NCI-H187 (cell line): Measurements from ENCODE around the gene SEBOX.
"Not testable (repeated sequence)": the region's sequence is repeated elsewhere in the genome, so short reads cannot be mapped to it uniquely, and the experiment has no call there.

Experiments used
- DNase-seq, 2 experiments: peaks; one replicate each; lab custom pipeline; 2025; lab: John Stamatoyannopoulos, UW

The SEBOX gene

DNA sequence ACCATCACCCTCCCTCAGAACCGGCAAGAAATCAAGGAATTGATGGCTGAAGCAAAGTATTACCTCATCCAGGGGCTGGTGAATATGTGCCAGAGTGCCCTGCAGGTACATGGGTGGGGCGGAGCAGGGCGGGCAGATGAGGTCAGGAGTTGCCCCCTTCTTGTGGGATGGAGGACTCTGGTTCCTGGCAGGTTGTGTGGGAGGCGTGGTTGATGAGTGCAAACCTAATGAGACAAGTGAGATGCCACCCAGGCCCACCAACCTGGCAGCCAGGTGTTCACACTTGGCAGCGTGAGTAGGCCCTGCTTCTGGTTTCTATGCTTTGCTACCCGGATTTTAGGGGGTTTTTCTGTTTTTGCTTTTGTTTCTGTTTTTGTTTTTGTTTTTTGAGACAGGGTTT lies 24.6 kb downstream of the SEBOX start:
- no peak for DNase-seq

DNA sequence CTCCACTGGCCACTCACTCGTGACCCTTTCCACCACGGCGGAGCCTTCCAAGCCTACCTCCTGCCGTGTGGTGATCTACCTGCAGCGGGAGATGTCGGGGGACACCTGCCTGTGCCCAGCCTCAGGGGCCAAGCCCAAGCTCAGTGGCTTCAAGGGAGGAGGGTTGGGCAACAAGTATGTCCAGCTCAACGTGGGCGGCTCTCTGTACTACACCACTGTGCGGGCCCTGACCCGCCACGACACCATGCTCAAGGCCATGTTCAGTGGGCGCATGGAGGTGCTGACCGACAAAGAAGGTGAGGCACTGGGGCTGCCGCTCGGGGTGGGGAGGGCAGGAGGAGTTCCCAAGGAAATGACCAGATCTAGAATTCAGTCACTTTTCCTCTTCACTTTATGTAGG lies 25.6 kb downstream of the SEBOX start:
- DNase-seq = no peak

DNA sequence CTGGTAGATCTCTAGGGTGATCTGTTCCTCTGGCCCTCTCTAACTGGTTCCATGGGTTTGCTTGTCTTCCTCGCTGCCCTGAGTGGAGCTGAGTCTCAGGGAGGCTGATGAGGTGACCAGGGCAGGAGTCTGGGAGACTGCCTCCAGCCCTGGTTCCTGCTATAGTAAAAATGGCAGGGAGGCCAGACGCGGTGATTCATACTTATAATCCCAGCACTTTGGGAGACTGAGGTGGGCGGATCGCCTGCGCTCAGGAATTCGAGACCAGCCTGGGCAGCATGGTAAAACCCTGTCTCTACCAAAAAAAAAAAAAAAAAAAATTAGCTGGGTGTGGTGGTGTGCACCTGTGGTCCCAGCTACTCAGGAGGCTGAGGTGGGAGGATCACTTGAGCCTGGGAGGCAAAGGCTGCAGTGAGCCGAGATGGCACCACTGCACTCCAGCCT lies 26.2 kb downstream of the SEBOX start:
- DNase-seq = not testable (repeated sequence)

DNA sequence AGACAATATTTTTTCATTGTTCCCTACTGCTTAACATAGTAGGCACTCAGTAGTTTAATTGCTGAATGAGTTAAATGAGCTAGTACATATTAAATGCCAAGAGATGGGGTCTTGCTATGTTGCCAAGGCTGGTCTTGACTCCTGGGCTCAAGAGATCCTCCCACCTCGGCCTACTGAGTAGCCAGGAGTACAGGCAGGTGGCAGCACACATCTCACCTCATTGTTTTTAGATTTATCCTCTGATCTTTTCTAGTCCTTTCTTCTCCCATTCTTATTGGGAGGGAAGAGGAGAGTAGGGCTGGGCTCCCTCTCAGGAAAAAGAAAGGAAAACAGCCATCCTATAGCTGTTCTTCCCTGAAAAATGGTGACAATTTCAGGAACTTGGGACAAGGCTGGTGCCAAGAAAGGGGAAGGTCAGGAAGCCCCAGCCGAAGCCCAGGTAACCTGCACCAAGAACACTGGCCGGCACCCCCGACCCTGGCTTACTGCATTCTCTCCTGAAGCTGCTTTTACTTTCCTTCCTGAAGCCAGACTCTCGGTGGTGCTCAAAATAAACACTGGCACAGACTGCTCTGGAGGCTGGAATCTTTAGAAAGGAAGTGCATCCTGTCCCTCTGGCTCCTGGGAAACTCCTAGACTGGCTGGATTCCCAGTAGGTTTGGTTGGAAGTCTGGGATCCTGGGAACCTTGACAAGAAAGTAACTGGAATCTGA lies 26.8 kb downstream of the SEBOX start:
- DNase-seq = no peak

DNA sequence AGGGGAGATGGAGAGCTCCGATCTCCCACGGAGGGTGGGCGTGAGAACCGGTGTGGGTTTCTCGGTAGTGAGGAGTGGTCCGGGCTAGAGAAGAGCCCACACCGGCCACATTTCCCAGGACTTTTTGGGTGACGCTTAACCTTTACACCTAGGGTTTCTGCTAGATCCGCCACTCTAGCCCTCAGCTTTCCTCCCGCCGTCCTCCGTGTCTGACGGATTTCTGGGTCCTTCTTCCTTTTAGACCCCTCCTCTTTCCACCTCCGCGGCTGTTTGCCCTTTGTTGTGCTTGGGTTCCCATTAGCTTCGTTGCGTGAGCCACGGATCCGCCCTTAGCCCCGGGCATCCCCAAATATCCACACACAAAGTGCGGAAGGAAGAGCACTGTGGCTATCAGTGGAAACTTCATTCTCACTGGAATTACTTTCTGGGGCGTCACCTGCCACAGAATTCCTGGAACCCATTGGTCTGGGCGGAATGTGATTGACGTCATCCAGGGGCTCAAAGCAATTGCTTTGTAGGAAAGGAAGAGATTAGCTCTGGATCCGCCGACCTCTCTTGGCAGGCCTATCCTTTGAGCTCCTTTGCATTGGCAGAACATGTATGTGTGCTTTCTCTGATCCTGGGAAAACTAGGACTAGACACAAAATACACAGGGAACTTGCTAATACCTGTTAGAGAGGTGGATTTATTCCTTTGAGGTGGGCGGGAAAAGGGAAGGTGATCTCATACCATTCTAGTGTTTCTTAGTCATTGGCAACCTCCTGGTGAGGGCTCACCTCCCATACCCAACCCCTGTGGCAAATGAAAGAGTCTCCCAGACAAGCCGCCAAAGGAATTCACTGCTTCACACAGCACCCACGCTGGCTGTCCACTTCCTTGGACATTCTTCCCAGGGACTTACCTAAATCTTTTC lies 28.8 kb downstream of the SEBOX start:
- DNase-seq = no peak

DNA sequence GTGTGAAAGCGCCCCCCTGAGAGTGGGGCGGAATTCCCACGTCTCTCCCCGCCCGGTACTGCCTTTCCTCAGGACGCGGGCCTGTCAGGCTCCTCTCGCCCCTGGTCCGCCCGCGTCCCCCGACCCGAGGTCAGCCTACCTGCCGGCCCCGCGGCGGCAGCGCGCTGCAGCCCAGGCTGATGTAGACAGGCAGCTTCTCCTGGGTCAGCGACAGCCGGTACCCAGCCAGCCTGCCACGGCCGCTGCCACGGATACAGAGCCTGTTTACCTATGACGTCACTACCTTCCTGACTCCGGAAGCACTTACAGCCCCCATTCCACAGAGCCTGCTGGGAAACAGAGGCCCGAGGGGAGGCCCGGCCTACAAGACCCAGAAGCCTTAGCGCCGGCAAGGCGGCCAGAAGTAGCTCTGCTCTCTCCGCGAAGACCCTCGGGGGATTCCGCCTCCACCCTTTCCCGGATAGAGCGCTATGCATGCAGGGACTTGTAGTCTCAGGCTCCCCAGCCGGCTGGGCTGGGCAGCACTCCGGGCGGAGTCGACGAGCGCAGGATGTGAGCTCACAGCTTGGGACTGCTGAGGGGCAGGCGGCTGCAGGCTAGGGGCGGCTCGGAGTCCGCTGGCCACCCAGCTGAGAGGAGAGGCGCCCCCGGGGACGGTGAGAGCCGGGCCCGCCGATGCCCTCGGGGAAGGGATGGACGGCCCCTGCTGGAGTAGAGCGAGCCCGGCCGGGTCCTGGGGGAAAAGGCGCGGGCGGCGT lies 29.6 kb downstream of the SEBOX start, which contains the start of the genes IFT20 and TNFAIP1:
IFT20 (minus strand) TSS at position 272 of the 758 bp plus-strand sequence. CDS start 3,487 bp downstream, outside the sequence.
TNFAIP1 (plus strand) TSS at position 561 of the 758 bp plus-strand sequence. CDS start 3,761 bp downstream, outside the sequence.
- peak; percentile 86 to 98 for DNase-seq

DNA sequence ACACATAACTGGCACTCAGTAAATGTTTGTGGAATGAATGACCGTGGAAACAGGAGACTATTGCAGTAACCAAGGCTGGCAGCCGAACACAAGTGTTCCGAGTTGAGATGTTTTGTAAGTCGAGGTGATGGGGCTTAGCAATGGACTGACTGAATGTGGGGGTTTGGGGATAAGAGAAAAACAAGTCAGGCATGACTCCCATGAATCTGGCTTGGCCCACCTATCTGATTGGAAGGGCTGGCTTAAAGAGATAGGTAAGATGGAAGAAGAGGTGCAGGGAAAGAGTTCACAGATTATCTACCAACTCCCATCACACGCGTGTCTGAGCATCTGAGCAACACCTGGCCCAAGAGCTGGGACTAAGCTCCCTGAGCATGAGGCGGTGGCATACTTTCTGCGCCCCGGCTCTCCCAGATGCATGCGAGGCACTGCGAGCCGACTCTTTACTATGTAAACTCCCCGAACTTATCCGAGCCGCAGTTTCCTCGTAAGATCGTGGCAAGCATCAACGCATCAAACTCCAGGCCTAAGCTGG lies 30.3 kb downstream of the SEBOX start:
- no peak for DNase-seq

DNA sequence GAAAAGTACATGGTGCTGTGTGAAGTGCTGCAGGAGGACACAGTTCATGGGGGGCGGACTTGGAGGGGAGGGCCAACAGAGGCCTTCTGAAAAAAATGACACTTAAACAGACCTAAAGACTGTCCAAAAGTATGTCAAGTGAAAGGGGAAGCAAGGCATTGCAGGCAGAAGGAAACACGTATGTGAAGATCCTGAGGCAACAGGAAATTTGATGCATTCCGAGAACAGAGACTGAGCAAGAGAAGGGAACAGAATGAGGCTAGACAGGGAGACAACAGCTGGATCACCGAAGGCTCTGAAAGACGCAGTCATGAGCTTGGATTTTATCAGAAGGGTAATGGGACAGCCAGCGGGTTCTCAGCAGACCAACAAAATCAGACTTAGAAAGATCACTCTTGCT lies 30.8 kb downstream of the SEBOX start:
- no peak for DNase-seq

DNA sequence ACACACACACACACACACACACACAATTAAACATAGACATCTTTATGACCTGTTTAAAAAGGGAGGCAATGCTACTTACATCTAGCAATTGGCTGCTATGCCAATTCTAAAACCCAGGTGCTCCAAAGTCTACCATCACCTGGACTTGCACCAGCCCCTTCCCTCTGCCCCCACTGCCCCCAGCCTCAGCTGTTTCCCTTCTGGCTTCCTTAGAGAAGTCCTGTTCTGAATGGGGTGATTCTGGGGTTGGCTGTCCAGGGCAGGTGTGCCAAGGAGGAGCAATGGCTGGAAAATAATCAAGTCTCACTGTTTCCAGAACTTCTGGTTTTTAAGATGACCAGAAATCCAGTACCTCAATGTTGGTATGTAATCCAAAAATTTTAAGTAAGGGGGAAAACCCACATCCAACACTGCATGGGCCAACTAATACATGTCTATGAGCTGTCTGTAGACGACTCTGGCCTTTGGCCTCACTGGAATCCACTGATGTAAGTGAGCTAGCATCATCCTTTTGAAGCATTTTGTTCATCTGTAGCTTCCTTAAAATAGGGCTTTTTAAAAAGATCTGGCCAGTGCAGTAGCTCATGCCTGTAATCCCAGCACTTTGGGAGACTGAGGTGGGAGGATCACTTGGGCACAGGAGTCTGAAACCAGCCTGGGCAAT lies 31.8 kb downstream of the SEBOX start:
- DNase-seq = no peak

DNA sequence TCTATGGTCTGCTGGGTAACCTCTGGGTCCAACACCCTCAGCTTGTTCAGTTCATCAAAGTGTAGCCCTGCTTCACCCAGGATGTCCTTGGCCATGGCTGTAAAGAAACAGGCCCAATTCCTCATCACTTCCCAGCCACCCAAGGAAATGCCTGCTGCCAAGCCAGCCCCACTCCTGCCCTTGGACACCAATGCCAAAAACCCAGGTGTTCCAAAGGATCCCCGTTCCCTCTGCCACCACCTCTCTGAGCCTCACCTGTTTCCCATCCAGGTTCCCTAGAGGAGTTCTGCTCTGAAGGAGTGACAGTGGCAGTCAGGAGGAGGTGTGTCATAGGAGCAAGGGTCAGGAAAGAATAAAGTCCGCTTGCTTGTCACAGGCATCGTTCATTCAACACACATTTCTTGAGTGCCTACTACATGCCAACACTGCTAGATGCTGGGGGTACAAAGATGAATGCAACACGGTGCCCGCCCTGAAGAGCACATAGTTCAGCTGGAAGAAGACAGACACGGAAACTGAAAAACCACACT lies 33.0 kb downstream of the SEBOX start:
- DNase-seq = no peak

DNA sequence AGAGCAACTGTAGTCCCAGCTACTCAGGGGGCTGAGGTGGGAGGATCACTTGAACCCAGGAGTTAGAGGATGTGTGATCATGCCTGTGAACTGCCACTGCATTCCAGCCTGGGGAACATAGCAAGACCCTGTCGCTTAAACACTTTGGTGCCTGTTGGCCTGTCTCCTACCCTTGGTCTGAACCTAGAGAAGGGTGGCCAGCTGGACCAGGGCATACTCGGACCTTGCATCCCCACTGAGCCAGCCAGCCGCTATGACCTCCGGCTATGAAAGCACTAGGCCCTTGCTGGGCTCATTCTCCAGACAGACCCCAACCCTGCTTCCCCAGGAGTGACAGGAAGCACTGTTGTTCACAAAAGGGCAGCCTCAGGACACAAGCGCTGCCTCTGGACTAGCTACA lies 34.3 kb downstream of the SEBOX start:
- DNase-seq = no peak

DNA sequence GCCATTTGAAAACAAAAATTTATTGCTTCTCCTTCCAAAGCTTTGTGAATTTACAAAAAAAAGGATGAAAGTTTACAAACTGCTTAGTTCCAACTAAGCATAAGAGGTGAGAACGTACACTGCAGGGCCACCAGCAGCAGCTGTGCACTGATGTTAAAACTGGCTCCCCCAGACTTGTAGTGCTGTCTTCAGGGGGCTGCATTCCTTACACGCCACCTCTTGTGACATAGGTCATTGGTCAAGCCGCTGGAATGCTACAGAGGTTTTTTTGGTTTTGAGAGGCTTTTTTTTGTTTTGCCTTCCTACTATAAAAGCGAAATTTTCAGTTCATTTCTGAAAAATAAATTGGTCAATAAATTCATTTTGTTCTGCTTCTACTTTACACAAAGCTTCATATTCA lies 36.7 kb downstream of the SEBOX start:
- DNase-seq = no peak

DNA sequence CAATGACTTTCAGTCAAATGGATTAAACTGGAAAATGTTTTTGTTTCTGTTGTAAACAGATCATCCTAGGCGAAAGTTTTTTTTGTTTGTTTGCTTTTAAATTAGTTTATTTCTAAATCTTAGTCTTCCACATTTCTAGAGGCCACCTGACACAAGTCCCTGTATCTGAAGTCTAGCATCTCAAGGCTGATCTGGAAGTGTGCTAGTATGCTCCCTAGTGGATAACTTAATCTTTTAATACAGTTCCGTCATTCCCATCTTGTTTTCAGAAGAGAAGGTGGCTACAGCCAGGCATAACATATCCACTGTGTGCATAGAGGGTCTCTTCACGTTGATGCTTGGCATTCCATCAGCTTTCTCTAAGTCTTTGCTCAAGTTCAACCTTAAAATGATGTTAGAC lies 37.3 kb downstream of the SEBOX start:
- DNase-seq = no peak

DNA sequence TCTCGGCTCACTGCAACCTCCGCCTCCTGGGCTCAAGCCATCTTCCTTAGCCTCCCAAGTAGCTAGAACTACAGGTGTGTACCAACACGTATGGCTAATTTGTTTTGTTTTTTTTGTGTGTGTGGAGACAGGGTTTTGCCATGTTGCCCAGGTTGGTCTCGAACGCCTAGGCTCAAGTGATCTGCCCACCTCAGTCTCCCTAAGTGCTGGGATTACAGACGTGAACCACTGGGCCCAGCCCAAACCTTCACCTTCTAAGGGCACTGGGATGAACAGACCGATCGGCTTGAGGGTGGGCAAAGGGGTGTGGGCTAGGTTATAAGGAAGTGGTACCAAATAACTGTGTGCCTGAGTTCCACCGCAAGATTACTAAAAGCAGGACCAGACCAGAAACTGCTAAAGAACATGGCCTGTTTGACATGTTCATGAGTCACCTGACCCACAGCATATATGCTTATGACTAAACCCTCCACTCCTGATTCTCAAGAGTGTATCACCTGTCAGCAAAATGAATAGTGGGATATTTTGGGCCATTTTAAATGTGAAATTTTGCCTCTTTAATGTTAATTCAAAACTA lies 37.9 kb downstream of the SEBOX start:
- no peak for DNase-seq

DNA sequence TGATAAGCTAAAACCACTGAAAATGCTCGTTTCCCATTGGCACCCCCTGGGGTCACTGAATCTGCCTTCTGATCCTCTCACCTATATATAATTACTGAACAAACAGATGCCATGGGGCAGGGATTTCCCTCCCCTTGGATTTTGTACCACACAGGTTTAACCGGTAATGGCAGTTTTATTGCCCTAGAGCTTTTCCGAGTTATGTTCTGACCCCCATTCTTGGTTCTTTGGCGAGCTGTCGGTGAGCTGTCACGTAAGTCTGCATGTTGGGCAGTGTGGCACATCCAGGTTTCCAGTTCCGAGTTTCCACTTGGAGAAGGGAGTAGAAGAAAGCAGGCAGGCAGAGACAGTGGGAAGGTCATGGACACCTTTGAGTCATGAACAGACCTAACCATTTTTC lies 38.9 kb downstream of the SEBOX start:
- no peak for DNase-seq

DNA sequence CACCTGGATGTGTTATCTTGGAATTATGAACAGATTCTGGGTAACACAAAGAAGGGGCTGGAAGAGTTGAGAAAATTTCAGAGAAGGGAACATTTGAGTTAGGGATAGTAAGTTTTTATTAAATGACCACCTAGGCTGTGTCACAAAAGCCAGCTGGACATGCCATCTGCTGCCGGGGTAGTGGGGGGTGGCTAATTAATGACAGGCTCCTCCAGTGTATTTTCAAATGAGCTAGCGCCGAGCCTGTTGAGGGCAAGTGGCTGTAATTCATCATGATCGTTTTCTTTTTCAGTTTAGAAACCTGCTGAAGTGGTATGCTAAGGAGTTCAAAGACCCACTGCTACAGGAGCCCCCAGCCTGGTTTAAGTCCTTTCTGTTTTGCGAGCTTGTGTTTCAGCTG lies 39.8 kb downstream of the SEBOX start:
- DNase-seq = no peak

DNA sequence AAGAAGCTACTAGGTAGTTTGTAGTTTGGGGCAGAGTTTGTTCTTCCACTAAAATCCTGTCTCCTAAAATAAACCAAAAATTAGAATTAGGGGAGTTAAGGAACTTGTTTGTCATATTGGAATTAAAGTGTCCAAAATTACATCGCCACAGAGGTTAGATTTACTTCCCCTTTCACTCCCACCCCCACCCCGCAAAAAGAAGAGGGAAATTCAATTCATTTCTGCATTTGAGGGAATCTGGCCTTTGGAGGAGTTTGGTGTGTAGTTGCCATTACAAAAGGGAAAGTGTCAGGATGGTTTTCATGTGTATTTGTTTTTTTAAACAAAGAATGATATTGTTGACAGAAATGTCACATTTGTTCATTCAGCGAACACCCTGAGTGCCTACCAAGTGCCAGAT lies 40.2 kb downstream of the SEBOX start:
- DNase-seq = no peak

DNA sequence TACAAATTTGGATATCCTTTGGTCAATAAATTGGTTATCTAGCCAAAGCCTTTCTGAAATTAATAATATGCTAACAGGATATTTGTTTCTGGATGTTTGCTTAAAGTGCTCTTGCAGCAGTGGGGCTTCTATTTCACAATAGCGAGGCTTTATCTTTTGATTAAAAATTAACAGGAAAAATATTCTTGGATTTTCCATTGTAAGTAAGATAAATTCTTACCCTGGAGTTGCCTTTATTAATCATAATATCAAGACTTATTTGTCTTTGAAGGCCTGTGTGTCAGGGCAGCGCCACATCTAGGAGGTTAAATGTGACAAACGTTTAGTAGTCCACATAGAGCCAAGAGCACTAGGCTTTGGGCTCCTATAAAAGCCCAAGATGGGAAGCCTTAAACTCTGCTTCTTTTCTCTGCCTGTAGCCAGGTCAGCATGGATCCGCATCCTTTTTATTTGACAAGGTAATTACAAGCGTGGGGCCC lies 40.7 kb downstream of the SEBOX start:
- no peak for DNase-seq

DNA sequence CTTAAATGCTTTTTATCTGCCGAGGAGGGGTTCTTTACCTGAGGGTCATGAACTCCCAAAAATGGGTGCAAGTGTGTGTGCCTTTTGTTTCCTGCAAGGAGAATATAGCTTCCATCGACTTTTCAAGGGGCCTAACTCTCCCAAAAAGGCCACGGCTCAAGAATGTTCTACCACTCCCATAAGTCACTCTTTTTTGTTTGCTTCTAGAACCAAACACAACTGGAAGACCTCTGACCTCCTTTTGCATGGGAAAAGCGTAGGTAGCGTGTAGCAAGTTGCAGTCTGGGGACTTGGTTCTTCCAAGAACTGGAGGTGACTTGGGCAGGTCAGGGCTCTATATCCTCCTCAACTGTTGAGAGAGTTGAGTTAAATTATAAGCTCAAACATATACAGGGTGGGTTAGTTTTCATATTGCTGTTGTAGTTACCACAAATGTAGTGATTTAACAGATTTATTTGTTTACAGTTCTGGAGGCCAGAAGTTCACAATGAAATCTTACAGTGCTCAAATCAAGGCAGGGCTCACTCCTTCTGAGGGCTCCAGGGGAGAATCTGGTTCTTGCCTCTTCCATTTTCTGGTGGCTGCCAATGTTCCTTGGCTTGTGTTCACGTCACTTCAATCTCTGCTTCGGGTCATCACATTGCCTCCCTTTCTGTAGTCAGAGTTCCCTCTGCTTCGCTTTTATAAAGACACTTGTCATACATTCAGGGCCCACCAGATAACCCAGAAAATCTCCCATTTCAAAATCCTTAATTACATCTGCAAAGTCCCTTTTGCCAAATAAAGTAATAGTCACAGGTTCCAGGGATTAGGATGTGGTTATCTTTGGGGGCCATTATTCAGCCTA lies 44.6 kb downstream of the SEBOX start:
- DNase-seq = no peak

DNA sequence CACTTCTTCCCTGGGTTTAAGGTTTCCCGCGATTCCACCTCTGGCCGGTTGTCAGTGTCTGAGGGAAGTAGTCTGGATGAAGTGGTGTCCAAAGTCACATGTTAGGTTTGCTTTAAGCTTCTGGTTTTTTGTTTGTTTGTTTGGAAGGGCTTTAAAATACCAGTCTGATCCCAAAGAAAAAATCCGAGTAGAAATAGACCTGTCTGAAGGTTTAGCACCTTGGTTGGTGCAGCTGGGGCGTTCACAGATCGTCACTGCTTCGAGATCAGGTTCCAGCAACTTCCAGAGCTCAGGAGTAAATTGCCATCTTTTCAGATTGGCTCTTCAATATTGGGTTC lies 45.4 kb downstream of the SEBOX start:
- no peak for DNase-seq
